HG03439 (cell line): ENCODE measurements around the gene HPCAL1.
"Not testable (repeated sequence)": the region's sequence is repeated elsewhere in the genome, so short reads cannot be mapped to it uniquely, and the experiment has no call there.

Source experiments
- ATAC-seq: cut with Tn5 transposase; IDR thresholded peaks from one replicate; pipeline ENCODE4 v1.9.1; 2021; ENCODE audit warnings: mild to moderate bottlenecking, moderate library complexity; ENCODE audit not compliant: unreplicated experiment

HPCAL1 gene

DNA sequence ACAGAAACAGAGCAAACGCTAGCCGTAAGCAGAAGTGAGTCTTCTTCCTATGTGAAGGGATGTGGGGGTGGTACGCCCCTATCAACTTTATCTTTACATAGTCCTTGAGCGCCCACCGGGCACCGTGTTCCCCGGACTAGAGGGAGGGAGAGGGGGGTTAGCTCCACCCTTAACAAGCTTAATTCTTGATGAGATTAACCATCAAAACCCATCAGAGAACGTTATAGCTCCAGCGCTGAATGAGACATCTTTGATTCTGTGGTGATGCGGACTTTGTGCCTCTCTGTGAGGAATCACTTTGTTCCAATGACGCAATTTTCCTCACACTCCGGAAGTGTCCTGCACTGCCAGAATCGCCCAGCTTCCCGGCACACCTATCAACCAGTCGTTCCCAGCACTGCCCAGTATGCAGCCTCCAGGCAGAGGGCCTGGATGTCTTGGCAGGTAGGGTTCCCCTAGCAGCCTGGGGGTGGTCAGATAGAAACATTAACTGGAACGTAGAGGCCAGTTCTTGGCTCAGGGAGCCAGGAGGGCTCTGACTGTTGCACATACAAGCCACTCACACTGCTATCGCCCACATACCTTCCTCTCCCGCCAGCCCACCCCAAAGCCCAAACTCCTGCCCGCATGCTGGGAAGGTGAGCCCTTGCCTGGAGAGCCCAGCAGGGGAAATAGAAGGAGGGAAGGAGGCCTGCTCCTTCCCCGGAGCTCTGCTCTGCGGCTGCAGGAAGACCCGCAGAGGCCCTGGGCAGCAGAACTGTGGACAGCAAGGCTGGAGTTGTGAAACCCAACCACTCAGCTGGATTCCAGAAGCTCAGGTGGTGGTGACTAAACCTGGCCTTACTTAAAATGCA lies 147.4 kb downstream of the HPCAL1 start:
- no peak for ATAC-seq

DNA sequence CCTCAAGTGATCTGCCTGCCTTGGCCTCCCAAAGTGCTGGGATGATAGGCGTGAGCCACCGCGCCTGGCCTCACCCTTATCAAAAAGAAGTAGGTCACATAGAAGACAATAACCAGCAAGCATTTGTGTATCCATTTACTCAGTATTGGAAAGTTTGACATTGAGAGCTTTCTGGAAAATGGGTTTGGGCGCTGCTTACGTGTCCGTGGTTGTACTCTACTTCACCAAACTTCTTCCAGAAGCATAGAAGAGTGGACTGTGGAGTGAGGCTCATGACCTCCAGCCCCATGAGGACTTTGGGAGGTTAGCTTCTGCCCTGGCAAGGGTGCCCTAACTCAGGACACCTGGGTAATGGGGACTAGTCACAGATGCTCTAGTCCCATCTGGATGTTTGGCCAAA lies 149.1 kb downstream of the HPCAL1 start:
- no peak for ATAC-seq

DNA sequence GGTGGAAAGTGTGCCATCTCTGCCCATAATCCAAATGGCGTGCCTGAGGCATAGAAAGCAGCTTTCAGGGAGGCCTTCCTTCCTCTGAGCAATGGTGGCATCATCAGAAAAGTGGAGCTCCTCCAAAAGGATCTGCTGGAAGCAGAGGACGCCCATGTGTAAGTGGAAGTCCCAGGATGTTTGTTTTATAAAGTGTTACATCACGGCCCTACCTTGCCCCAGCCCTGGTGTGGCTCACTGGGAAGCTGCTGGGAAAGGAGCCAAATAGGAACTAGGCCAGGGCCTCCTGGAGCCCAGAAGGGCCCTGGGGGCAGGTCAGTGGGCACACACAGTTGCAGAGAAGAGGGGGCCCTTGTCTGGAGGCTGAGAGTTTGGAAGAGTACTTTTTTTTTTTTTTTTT lies 149.6 kb downstream of the HPCAL1 start:
- ATAC-seq = no peak

DNA sequence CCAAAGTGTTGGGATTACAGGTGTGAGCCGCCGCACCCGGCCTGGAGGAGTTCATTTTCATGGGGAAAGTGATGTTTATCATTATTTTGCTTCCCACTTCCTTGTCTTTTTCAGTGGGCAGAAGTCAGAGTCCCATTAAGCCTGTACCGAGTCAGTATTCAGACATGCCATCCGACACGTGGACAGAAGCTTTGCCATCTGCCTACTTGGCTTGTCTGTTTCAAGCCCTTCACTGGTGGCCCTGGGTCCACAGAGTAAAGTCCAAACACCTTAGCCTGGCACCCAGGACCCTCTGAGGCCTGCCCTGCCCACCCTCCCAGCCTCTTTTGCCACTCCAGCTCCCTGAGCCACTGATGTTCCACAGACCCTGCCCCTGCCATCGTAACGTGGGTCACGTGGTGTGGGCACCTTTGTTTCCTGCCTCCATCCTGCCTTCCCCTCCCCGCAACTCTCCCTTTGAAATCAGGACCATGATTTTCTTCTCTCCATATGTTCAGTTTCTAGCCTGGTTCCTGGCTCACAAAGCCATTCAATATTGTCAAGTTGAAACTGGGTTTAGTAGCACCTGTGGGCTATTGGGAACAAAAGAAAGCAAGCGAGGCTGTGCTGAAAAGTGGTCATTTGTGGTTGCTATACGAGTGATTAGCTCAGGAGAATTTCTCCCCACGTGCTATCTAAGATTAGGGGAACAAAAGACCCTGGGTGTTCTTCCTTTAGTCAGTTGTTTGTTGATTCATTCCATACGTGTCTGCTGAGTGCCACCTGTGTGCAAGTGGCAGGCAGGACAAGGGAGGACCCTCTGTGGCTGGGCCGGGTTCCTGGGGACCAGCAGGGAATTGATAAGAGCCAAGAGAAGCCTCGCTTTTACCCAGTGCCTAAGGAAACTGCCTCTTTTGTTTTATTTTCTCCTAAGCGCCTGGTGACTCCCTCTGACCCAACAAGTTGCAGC lies 150.5 kb downstream of the HPCAL1 start:
- ATAC-seq = no peak

DNA sequence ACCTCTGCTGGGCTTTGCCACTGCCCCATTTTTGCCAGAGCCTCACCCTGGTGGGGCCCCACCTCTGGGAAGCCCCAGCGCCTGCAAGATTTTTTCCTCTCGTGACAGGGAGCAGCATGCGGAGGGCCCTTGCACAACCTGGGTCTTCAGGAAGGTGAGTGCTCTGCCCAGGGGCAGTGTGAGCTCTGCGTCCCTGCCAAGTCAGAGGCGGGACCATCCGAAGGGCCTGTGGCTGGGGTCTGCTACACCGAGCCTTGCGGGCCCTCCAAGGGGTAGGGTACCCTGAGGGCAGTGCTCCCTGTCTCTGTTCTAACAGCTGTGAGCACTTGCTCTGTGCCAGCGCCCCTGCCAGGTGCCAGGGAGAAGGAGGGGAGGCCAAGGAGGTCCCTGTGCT lies 151.2 kb downstream of the HPCAL1 start:
- no peak for ATAC-seq

DNA sequence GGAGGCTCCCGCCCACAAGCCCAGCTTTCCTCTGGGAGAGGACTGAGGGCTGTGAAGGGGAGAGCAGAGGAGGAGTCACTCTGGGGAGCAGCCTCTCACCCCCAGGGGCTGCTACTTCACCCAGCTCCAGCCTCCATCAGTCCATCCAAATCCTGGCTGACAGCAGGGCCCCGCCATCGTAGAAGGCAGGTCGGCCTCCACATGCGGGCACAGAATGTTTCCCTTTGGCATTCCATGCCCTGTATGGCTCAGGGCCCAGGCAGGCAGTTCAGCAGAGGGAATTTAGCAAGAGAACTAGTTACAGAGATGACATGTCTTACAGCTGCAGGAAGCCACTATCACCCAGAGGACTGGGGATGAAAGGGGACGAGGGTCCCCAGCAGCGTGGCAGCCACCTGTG lies 151.8 kb downstream of the HPCAL1 start:
- ATAC-seq = no peak

DNA sequence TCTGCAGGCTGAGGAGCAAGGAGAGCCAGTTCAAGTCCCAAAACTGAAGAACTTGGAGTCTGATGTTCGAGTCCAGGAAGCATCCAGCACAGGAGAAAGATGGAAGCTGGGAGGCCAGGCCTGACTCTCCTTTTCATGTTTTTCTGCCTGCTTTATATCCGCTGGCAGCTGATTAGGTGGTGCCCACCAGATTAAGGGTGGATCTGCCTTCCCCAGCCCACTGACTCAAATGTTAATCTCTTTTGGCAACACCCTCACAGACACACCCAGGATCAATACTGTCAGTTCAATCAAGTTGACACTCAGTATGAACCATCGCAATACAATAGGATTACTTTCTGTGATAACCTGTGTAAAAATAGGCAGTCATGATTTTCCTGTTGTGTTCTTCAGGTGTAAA lies 154.5 kb downstream of the HPCAL1 start:
- not testable (repeated sequence) for ATAC-seq

DNA sequence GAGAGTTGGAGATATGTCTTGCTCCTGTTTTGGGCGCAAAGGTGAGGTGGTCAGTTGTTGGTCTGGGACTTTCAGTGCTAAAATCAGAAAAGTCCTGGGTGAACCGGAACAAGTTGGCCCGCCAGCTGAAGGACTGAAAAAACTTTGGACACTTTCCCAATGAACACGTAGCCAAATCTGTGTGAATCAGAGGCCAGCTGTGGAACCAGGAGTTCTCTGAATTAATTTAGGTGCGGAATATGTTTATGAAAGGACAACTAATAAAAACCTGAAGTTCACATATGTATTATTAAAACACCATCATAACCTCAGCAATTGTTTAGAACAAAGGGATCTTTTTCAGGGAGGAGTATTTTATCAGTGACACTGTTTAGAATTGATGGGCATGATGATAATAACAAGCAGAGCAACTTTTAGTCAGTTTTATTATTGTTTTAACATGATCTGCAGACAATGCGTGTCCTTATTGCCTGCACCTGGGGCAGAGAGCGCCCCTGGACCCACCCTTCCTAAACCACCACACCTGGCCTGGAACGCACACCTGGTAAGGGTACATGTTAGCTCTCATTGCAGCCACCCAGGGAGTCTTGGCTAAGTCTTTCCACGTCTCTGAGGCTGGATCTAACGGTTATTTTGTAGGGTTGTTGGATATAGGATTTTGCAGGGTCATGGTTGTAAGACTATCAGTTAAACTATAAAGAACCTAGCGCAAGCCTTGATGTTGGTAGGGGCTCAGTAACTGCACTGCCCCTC lies 155.3 kb downstream of the HPCAL1 start:
- no peak for ATAC-seq

DNA sequence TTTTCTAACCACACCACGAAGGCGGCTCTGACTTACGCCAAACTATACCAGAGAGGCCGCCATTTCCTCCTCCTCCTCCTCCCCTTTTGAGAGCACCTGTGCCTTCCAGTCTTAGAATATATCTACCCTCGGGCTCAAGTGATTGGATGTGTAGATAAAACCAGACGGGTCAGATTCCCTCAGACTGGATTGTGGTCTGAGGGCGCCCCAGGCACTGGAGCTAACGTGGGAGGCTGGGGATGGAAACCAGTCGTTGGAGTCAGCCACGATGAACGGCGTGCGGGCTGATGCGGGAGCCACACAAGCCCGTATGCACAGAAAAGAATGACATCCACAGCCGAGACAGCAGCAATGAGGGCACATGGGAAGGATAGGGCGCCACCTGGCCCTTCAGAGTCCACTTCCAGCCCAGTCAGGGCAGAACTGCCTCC lies 157.7 kb downstream of the HPCAL1 start:
- ATAC-seq = no peak

DNA sequence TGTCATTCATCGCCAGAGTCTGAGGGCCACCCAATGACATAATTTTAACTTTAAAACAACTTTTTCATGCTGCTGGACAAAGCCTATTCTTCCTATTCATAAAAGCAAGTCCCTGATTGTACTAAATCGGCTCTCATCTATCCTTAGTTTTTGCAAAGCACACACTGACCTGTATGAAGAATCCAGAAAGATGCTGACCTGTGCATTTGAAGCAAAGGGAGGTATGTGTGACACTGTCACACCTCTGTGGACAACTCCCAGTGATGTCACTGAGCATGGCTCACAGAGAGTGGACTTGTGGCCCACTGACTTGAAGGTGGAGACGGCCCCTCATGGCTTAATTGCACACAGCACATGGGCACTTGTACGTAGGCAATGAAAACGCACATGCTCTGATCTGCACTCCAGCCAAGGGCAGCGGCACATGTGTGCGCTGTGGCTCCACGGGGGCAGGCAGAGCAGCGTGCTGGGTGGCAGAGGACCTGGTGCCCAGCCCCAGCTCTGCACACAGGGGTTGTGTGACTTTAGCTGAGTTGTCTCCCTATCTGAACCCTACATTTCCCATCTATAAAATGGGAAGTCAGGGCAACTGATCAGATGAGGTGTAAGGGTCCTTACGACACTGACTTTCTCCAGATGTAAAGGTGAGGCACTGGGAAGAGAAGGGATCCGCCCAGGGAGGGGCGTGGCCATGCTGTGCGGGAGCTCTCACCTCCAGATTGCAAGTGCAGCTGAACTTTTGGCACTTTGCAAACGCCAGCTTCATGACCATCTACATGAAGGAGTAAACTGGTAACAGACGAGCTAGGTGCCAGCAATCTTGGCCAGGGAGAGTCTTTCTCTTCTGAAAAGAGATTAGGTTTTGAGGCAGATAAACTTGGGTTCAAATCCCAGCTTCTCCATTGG lies 159.7 kb downstream of the HPCAL1 start:
- ATAC-seq = no peak

DNA sequence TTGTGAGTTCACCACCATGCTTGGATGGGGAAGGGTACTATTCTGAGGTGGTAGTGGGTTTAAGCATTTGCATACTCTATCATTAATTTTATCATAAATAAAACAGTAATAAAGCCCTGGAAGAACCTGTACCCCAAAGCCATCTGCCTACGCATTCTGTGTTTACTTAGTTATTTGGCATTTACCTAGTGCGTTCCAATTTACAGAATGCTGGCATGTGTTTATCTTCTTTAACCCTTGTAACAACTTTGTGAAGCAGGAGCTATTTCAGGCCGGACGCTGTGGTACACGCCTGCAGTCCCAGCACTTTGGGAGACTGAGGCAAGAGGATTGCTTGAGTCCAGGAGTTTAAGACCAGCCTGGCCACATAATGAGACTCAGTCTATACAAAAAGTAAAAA lies 163.2 kb downstream of the HPCAL1 start:
- ATAC-seq = no peak

DNA sequence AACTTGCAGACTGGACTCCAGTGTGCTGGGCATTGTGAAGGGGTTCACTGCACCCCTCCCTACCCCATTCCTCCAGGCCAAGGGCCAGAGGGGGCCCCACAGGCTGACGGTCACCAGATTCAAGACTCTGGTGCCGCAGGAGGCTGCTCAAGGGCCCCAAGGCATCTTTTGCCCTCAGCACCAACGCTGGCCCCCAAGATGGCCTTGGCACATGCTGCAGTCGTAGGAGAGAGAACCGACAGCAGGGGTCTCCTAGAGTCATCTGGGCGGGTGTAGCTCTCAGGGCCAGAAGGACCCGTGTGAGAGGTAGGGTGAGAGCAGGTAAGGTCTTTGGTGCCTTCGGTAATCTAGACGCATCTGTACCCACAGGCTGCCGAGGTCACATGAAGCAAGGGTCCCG lies 164.1 kb downstream of the HPCAL1 start:
- no peak for ATAC-seq

DNA sequence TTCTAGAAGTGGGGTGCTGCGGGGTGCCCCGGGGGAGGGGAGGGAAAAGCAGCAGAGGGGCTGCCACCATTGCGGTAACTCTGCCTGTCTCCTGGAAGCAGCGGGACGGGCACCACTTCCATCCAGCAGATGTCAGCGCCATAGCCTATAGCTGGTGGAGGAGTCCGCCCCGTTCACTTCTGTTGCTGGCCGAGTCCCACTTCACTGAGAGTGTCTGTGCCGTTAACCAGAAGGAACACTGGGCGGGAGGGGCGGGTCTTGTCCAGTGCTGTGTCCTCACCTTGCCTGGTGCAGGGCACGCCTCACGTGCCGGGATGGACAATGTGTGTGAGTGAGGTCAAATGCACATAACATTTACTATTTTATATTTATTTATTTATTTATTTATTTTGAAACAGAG lies 164.7 kb downstream of the HPCAL1 start:
- no peak for ATAC-seq

DNA sequence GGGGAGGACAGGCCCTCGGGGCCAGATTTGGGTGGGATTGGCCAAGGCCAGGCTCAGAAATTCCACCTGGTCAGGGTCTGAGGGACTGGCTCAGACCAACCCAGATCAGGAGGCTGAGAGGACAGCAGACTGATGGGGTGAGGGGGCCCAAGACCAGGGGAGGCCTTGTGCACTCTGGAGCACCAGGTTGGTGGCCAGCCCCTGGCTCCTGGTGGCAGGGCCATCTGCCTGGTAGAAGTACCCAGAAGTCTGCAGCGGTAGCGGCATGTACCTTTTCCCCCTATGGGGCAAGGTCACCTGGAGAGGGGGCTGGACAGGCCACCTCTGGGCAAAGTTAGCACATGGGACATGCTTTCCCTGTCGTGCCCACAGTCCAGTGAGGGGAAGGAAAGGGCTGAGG lies 166.6 kb downstream of the HPCAL1 start:
- no peak for ATAC-seq

DNA sequence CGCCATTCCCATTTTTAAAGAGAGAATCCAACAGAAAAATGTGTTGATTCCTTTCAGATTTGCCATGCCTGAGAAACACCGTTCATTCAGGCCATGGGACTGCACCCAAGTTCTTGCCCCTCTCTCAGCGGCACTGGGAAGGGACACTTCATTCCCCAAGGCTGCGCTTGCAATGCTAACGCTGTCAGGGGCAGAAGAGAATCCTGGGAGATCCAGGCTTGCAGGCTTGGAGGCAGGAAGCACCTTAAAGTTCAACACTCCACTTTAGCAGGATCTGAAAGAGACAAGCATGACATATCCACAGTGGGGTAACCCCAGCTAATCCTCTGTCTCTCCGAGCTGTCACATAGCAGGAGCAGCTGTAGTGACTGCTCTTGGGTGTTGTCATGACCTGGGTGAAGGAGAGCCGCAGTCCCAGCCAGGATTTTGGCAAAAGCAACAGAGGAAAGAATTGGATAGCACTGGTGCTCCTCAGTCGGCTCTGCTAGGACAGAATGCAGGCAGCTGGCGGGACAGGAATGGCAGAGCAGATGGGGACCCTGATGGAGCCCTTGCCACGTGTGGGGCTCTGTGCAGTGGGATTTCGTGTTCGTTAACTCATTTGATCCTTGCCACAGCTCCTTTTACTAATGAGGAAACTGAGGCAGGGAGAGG lies 167.4 kb downstream of the HPCAL1 start:
- ATAC-seq = no peak

DNA sequence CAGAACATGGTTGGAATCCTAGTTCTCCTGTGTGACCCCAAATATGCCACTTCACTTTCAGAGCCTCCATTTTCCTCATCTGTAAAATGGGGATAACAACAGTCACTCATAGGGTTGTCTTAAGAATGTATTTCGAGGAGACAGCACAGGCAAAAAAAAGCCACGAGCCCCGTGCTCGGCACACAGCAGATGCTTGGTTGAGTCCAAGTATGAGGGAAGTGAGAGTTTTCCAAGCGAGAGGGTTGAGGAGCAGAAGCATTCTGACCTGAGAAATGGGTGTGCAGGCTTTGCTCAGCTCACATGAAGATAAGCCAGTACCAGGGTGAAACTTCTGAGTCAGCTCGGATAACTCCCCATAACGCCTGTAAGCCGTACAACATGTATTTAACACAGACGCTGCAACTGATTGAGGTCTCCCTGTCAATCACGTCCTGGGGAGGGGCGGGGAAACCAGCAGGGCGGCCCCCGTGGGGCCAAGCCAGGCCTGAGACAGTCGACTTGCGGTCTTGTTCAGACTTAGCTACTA lies 168.4 kb downstream of the HPCAL1 start:
- ATAC-seq = no peak

DNA sequence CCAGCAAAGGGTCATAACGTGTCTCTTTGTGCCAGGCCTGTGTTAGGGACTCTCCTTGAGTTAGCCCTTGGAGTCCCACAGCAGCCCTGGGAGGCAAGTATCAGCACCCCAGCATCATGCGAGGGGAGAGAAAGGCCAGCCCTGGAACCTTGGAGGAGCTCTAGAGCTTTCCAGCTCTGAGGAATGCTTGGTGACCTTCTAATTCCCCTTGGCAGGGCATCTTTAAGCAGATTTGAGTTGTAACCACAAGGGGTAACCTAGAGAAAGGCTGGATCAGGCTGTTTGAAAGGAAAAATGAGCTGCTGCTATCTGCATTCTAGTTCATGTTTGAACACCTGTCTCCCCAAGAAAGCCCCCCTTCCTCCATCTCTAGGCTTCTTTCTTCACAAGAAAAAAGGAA lies 169.3 kb downstream of the HPCAL1 start:
- no peak for ATAC-seq

DNA sequence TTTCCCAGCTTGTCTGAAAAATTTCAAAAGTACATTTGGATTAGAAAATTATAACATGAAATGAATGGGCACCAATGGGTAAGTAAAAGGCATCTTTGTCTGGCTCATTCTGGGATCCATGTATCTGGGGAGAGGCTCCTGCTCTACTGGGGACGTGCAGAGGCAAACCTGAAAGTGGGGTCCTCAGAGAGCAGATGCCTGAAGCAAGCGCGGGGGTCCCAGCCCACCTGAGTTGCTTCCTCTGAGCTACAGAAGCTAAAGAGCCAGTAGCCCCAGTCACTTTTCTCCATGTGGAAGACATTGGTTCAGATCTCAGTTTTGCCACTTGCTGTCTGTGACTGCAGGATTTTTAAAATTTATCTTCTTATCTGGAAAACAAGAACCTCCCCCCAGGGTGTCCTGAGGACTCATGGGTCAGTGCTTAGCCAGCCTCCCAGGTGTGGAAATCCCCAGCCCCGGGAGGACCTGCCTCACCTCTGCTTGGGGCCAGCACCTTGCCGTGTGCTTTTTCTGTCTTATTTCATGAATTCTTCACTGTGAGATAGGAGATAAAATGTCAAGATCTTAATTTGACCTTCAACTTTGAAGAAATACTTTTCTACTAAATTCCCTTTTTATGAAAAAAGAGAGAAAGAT lies 170.5 kb downstream of the HPCAL1 start:
- no peak for ATAC-seq

DNA sequence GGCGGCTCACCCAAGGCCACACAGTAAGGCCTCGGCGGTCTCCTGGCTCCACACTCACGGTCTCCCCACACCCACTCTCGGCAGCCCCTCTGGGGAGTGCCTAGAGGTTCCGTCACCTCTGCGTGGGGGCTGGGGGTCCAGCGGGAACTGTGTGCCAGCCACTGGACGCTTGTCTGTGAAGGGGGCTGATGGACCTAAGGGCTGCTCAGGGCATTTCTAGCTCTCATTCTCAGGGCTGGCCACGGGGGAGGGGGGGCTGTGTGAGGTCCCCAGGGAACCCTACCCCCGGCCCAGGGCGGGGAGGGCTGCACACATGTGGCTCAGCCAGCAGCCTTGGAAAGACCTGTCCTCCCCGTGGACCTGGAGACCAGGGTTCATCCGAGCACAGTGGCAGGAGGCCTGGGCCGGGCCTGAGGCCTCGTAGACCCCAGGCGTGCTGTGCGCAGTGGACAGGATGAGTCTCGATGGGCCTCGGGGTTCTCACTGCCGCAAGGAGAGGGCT lies 172.6 kb downstream of the HPCAL1 start:
- ATAC-seq = no peak
